Lung (tissue), 12 donors: Measurements from ENCODE around the gene AHCYL1. TPM values are rescaled to one million over a fixed set of nuclear protein-coding genes. Genes with fewer than 3 reads are reported as not detected.

Source experiments
- ATAC-seq: fragments of 200-7000 bp; cut with Tn5 transposase; one replicate; pipeline ENCODE4 v1.9.1; 2020; ENCODE audit warnings: moderate number of reproducible peaks; ENCODE audit not compliant: insufficient read depth, low FRiP score
- DNase-seq, 3 donors: peaks; one replicate each; pipeline ENCODE4 v3.0.0-alpha.2; 2013 to 2017
- H3K27ac ChIP-seq, 2 donors: one replicate each; pipeline ENCODE4 v1.5.1; 2013; ENCODE audit warnings: mild to moderate bottlenecking in 2 of 2, moderate library complexity in 2 of 2, control low read depth in 1 of 2, inconsistent platforms in 1 of 2, low read depth in 1 of 2, low read length in 1 of 2
- H3K27me3 ChIP-seq, 3 donors: one replicate each; pipeline ENCODE4 v1.5.1; 2013; ENCODE audit warnings: low read length in 2 of 3; ENCODE audit not compliant: control insufficient read depth in 3 of 3, insufficient read depth in 3 of 3
- H3K36me3 ChIP-seq, 4 donors: one replicate each; pipeline ENCODE4 v1.5.1; 2013; ENCODE audit warnings: low read length in 4 of 4, mild to moderate bottlenecking in 1 of 4, moderate library complexity in 1 of 4; ENCODE audit not compliant: control insufficient read depth in 4 of 4, insufficient read depth in 4 of 4
- H3K4me1 ChIP-seq, 5 donors: one replicate each; pipeline ENCODE4 v1.5.1; 2013; ENCODE audit warnings: low read length in 5 of 5, mild to moderate bottlenecking in 2 of 5, moderate library complexity in 1 of 5; ENCODE audit not compliant: control insufficient read depth in 5 of 5, insufficient read depth in 5 of 5
- H3K4me3 ChIP-seq: one replicate; pipeline ENCODE4 v1.5.1; 2013; ENCODE audit warnings: mild to moderate bottlenecking, control low read depth, moderate library complexity
- H3K9ac ChIP-seq, 2 donors: one replicate each; pipeline ENCODE4 v1.5.1; 2013; ENCODE audit warnings: low read length in 2 of 2, control low read depth in 1 of 2; ENCODE audit not compliant: insufficient read depth in 1 of 2
- H3K9me3 ChIP-seq, 4 donors: one replicate each; pipeline ENCODE4 v1.5.1; 2013; ENCODE audit warnings: low read length in 3 of 4, mild to moderate bottlenecking in 1 of 4, moderate library complexity in 1 of 4; ENCODE audit not compliant: control insufficient read depth in 4 of 4, insufficient read depth in 3 of 4
- WGBS, 2 donors: extraction: QIAGEN DNeasy Blood & Tissue Kit; methylation state at CpG; one replicate each; pipeline ENCODE4 v1.1.7; 2013; 5-methylcytosine and 5-hydroxymethylcytosine counted together
- polyA plus RNA-seq, 2 donors: library from polyadenylated mRNA; stranded (reverse); fragments of 200-250 nt; gene quantifications; one replicate each; pipeline ENCODE4 v1.2.1, GENCODE V29; 2013
- total RNA-seq, 2 donors: library from RNA; depleted of rRNA in 1 of 2; stranded (reverse); fragments of >200 nt in 1 of 2; gene quantifications; one replicate each; pipeline ENCODE4 v1.2.1, GENCODE V29; 2014 to 2021
- TF ChIP-seq, protein P1 (sequence below): IDR thresholded peaks from 2 replicates; pipeline ENCODE4 v1.5.1; 2012; ENCODE audit warnings: mild to moderate bottlenecking; ENCODE audit errors: control extremely low read depth, extremely low read depth
- donor health status: control.
- donor health status: control.
- donor health status: Bipolar disorder and iron deficiency.
- donor health status: healthy.
- donor health status: DM: yes; HTN: yes; CAD: no.

AHCYL1 gene
- total and polyA plus RNA-seq, 4 donors = 44.4 to 77.7 (median 56.3) TPM

DNA sequence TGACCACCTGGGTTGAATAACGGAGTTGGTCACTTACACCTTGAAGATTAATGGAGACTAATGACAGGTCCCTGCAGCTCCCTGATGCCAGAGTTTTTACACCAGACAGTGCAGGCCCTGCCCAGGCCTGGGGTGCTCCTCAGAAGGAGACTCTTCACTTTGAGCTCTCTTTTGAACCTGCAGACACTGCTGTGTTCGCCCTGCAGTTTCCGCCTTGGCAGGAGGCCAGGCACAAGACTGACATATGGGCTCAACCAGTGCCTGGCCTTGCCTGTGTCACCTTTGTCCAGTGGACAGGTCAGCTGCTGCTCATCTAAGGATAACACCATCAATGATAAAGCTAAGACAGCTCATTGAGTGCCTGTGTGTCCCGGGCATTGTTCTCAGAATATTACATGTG lies 55.1 kb downstream of the AHCYL1 start:
- H3K4me3 ChIP-seq = no peak overlapping the region
- H3K9me3 ChIP-seq = no peaks in the 10 kb centered on the region
- H3K4me1 ChIP-seq = peaks cover 0 to 9% (median 4%) of the 10 kb centered on the region in 5 donors
- 87 to 88% methylated on average over 4 of the region's 4 CpGs for WGBS, 2 donors
- H3K27ac ChIP-seq = no peak overlapping the region
- DNase-seq (no peak), ATAC-seq (no peak)
- no peak overlapping the region for H3K9ac ChIP-seq
- H3K36me3 ChIP-seq = peaks cover 25 to 57% (median 49%) of the 10 kb centered on the region in 4 donors
- H3K27me3 ChIP-seq = no peaks in the 10 kb centered on the region
- TF ChIP-seq, protein P1, sequence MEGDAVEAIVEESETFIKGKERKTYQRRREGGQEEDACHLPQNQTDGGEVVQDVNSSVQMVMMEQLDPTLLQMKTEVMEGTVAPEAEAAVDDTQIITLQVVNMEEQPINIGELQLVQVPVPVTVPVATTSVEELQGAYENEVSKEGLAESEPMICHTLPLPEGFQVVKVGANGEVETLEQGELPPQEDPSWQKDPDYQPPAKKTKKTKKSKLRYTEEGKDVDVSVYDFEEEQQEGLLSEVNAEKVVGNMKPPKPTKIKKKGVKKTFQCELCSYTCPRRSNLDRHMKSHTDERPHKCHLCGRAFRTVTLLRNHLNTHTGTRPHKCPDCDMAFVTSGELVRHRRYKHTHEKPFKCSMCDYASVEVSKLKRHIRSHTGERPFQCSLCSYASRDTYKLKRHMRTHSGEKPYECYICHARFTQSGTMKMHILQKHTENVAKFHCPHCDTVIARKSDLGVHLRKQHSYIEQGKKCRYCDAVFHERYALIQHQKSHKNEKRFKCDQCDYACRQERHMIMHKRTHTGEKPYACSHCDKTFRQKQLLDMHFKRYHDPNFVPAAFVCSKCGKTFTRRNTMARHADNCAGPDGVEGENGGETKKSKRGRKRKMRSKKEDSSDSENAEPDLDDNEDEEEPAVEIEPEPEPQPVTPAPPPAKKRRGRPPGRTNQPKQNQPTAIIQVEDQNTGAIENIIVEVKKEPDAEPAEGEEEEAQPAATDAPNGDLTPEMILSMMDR = no peak

DNA sequence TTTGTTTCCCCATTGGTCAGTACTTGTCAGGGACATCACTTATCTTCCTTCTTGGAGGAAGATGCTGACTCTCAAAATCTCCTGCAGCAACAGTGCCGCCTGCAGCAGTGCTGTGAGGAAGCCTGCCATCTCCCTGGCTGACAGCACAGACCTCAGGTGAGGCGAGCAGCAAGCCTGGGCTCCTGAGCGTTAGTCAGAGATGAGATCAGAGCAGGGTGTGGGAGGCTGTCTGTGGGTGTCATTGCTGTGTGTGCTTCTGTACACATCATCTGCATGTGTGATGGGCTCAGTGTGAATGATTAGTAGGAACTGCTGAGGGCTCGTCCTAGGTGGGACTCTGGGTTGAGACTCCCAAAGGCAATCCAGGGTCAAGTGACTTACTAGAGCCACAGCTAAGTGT lies 56.0 kb downstream of the AHCYL1 start:
- peaks cover 0 to 5% (median 0%) of the 10 kb centered on the region in 5 donors for H3K4me1 ChIP-seq
- no peaks in the 10 kb centered on the region for H3K9me3 ChIP-seq
- DNase-seq (no peak), ATAC-seq (no peak)
- TF ChIP-seq, protein P1 = no peak
- no peaks in the 10 kb centered on the region for H3K27me3 ChIP-seq
- H3K9ac ChIP-seq = no peak overlapping the region
- H3K4me3 ChIP-seq = no peak overlapping the region
- H3K27ac ChIP-seq = no peak overlapping the region
- H3K36me3 ChIP-seq = peaks cover 34 to 64% (median 53%) of the 10 kb centered on the region in 4 donors
- WGBS, 2 donors = 91 to 95% methylated on average over 4 of the region's 4 CpGs

DNA sequence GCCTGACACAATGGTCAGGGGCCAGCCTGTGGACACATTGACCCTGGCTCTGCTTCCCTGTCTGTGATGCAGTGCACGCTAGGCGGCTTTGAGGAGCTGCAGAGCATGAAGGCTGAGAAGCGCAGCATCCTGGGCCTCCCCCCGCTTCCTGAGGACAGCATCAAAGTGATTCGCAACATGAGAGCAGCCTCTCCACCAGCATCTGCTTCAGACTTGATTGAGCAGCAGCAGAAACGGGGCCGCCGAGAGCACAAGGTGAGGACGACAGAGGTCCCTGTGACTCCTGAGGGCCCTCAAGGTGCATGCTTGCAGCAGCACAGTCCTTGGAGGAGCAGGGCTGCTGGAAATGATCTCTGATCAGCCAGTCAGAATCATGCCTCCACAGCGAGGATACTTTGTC lies 58.5 kb downstream of the AHCYL1 start:
- no peak for DNase-seq
- Histone ChIP-seq H3K9me3 (no peaks in the 10 kb centered on the region), H3K4me1 (no peaks in the 10 kb centered on the region), H3K9ac (no peak overlapping the region), H3K4me3 (no peak overlapping the region), H3K36me3 (peaks cover 45 to 75% (median 63%) of the 10 kb centered on the region in 4 donors), H3K27me3 (no peaks in the 10 kb centered on the region), H3K27ac (no peak overlapping the region)
- no peak for ATAC-seq
- TF ChIP-seq, protein P1 = no peak
- WGBS, 2 donors = 96 to 97% methylated on average over 10 of the region's 10 CpGs

DNA sequence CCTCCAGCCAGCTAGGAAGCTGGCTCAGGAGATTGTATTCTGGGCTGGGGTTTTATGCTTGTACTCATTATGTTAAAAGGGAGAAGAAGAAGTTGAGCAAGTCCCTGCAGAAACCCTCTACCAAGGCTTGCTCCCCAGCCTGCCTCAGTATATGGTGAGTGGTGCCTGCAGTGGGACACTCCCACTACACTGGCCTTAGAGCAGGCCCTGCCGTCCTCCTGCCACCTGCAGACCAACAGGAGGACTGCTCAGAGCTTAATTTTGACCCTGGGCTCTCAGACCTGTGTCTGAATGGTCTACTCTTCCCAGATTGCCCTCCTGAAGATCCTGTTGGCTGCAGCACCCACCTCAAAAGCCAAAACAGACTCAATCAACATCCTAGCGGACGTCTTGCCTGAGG lies 62.9 kb downstream of the AHCYL1 start:
- WGBS, 2 donors = 85 to 93% methylated on average over 3 of the region's 3 CpGs
- ATAC-seq (no peak), DNase-seq (no peak)
- Histone ChIP-seq H3K27me3 (no peaks in the 10 kb centered on the region), H3K4me3 (no peak overlapping the region), H3K27ac (no peak overlapping the region), H3K4me1 (peaks cover 0 to 3% (median 0%) of the 10 kb centered on the region in 5 donors), H3K9me3 (peaks cover 0 to 2% (median 0%) of the 10 kb centered on the region in 4 donors), H3K36me3 (peaks cover 35 to 75% (median 41%) of the 10 kb centered on the region in 4 donors), H3K9ac (no peak overlapping the region)
- TF ChIP-seq, protein P1 = no peak
